A549 (cell line): Measurements from ENCODE around the gene MYO18B. TPM values are rescaled to one million over a fixed set of nuclear protein-coding genes. Genes with fewer than 3 reads are reported as not detected.
A peak's percentile ranks its signal among the peaks of the same experiment; 100 is the strongest.

Source experiments
- ATAC-seq, 2 experiments: fragments of 200-7000 bp in 1 of 2; fragments of >200 bp in 1 of 2; cut with Nextera tagmentation in 1 of 2; cut with Tn5 transposase in 1 of 2; 3 replicates each; pipeline versions ENCODE4 v1.8.0 to v1.9.1; 2018 to 2020; ENCODE audit warnings: mild to moderate bottlenecking in 1 of 2, moderate library complexity in 1 of 2
- CTCF ChIA-PET: fragments of 300-600 bp; sonication (Branson Sonifier 250); formaldehyde crosslinking; extraction: SDS; loops from one replicate; lab custom pipeline; 2021; ENCODE audit warnings: antibody characterized with exemption, inconsistent platforms; lab: Yijun Ruan, JAX
- POLR2A ChIA-PET: fragments of 350-600 bp; formaldehyde crosslinking; extraction: SDS; loops from one replicate; lab custom pipeline; 2021; ENCODE audit warnings: antibody characterized with exemption, inconsistent platforms; lab: Yijun Ruan, JAX
- DNase-seq, 2 experiments: peaks; one replicate each; pipeline versions ENCODE4 v3.0.0 to v3.0.0-alpha.2; 2011 to 2016; ENCODE audit warnings: low read depth in 1 of 2, low spot score in 1 of 2
- FAIRE-seq: peaks from 2 replicates; lab custom pipeline; 2011; peaks lifted over from hg19 to GRCh38; lab: Jason Lieb, UNC
- H3K27ac ChIP-seq, 2 experiments: fragments of >200 bp; sonication (Bioruptor Twin); formaldehyde crosslinking; 3 replicates each; pipeline ENCODE4 v1.5.1; 2016 to 2017
- H3K4me1 ChIP-seq: fragments of >200 bp; sonication (Bioruptor Twin); formaldehyde crosslinking; 3 replicates; pipeline ENCODE4 v1.6.1; 2016
- H3K4me2 ChIP-seq: fragments of >200 bp; sonication (Bioruptor Twin); formaldehyde crosslinking; 3 replicates; pipeline ENCODE4 v1.6.1; 2016
- H3K4me3 ChIP-seq: fragments of >200 bp; sonication (Bioruptor Twin); formaldehyde crosslinking; 3 replicates; pipeline ENCODE4 v1.5.1; 2016
- H3K9me3 ChIP-seq: fragments of >200 bp; sonication (Bioruptor Twin); formaldehyde crosslinking; 3 replicates; pipeline ENCODE4 v1.6.1; 2016
- CHD2 ChIP-seq: fragments of 150-350 bp; IDR thresholded peaks from 2 replicates; pipeline ENCODE4 v1.6.1; 2014; ENCODE audit warnings: low read length; ENCODE audit not compliant: partially characterized antibody
- EHF ChIP-seq: fragments of 250-450 bp; sonication (Bioruptor Pico); IDR thresholded peaks from 2 replicates; pipeline ENCODE4 v1.5.0; 2020; ENCODE audit warnings: mild to moderate bottlenecking
- EP300 ChIP-seq, 2 experiments: fragments of >200 bp; sonication (Bioruptor Twin); formaldehyde crosslinking; IDR thresholded peaks; 2 replicates in 1 of 2; 3 replicates in 1 of 2; pipeline ENCODE4 v1.6.1; 2016 to 2017
- FOSL2 ChIP-seq, 2 experiments: fragments of 450-650 bp in 1 of 2; fragments of >200 bp in 1 of 2; sonication (Bioruptor Twin) in 1 of 2; formaldehyde crosslinking; IDR thresholded peaks; 2 replicates each; pipeline versions ENCODE4 v1.5.0 to v1.6.1; 2016 to 2020; ENCODE audit warnings: mild to moderate bottlenecking in 1 of 2, moderate library complexity in 1 of 2
- HEYL ChIP-seq: fragments of 250-450 bp; sonication (Bioruptor Pico); IDR thresholded peaks from 2 replicates; pipeline ENCODE4 v1.8.0; 2021; ENCODE audit warnings: mild to moderate bottlenecking, moderate library complexity
- JUN ChIP-seq, 2 experiments: fragments of >200 bp; sonication (Bioruptor Twin); formaldehyde crosslinking; IDR thresholded peaks; 2 replicates in 1 of 2; 3 replicates in 1 of 2; pipeline ENCODE4 v1.6.1; 2016 to 2017
- JUNB ChIP-seq: fragments of >200 bp; sonication (Bioruptor Twin); formaldehyde crosslinking; IDR thresholded peaks from 2 replicates; pipeline ENCODE4 v1.6.1; 2016
- MAFK ChIP-seq: fragments of 450-650 bp; IDR thresholded peaks from 2 replicates; pipeline ENCODE4 v1.6.1; 2014; ENCODE audit not compliant: partially characterized antibody
- MAZ ChIP-seq: fragments of 150-350 bp; IDR thresholded peaks from 2 replicates; pipeline ENCODE4 v1.6.1; 2014; ENCODE audit warnings: antibody characterized with exemption, low read depth, low read length, borderline replicate concordance
- MYC ChIP-seq: IDR thresholded peaks from 2 replicates; pipeline ENCODE4 v1.6.1; 2012; ENCODE audit warnings: mild to moderate bottlenecking, inconsistent platforms, low read length, improper control_type of control experiment, borderline replicate concordance
- NPAS2 ChIP-seq: fragments of 250-450 bp; sonication (Bioruptor Pico); IDR thresholded peaks from 2 replicates; pipeline ENCODE4 v1.8.0; 2022; ENCODE audit warnings: mild to moderate bottlenecking, moderate library complexity, borderline replicate concordance
- POLR2AphosphoS2 ChIP-seq: conservative IDR thresholded peaks from 2 replicates; pipeline ENCODE4 v1.6.1; 2012; ENCODE audit warnings: low read length, improper control_type of control experiment, inconsistent platforms
- SREBF2 ChIP-seq: fragments of 450-650 bp; IDR thresholded peaks from 2 replicates; pipeline ENCODE4 v1.6.1; 2014; ENCODE audit warnings: mild to moderate bottlenecking, moderate library complexity
- TFCP2L1 ChIP-seq: fragments of 250-450 bp; sonication (Bioruptor Pico); IDR thresholded peaks from 2 replicates; pipeline ENCODE4 v1.5.0; 2021; ENCODE audit warnings: mild to moderate bottlenecking
- ZC3H11A ChIP-seq: fragments of 450-650 bp; IDR thresholded peaks from 2 replicates; pipeline ENCODE4 v1.6.1; 2014; ENCODE audit warnings: antibody characterized with exemption, mild to moderate bottlenecking
- ZSCAN20 ChIP-seq: fragments of 250-450 bp; sonication (Bioruptor Pico); IDR thresholded peaks from 2 replicates; pipeline ENCODE4 v1.8.0; 2022; ENCODE audit warnings: mild to moderate bottlenecking, moderate library complexity
- WGBS: methylation state at CpG from one replicate; pipeline ENCODE4 v1.1.6; 2017; ENCODE audit errors: missing lambda C conversion rate; 5-methylcytosine and 5-hydroxymethylcytosine counted together
- polyA plus RNA-seq, 4 experiments: library from polyadenylated mRNA; depleted of rRNA in 3 of 4; stranded (reverse); fragments of >200 nt; fragmentation: RNase III in 1 of 4; extraction: RNeasy Plus Mini Kit Qiagen cat#74134 plus additional on column Dnase treatment in 1 of 4; gene quantifications; 2 replicates in 3 of 4; 3 replicates in 1 of 4; pipeline ENCODE4 v1.2.3, GENCODE V29; 2011 to 2017
- TF ChIP-seq, protein P1 (sequence below): fragments of 200-600 bp; sonication (generic); IDR thresholded peaks from 2 replicates; pipeline ENCODE4 v1.6.1; 2016; ENCODE audit warnings: antibody characterized with exemption, mild to moderate bottlenecking, moderate library complexity

The MYO18B gene
- polyA plus RNA-seq, 2 of the 4 experiments (the other 2 are of a cell fraction) = 0.01 TPM

DNA sequence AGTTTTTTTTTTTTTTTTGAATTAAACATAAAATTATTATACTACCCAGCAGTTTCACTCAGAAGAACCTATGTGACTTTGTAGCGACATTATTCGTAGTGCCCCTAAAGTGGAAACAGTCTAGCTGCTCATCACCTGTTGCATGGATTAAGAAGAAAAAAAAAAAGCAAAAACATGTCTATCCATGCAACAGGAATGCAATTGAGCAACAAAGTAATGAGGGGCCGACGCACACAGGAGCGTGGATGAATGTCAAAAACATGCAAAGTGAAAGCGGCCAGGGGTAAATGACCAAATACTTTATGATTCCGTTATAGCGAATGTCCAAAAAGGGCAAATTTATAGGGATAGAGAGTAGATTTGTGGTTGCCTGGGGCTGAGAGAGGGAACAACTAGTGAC is 16.3 kb downstream of the MYO18B start:
- no peak for TF ChIP-seq ZSCAN20 (CRISPR knock-in tag)
- TF ChIP-seq MAZ = no peak
- TF ChIP-seq NPAS2 (CRISPR knock-in tag) = no peak
- no peak for TF ChIP-seq EHF
- TF ChIP-seq SREBF2 = no peak
- TF ChIP-seq MYC = no peak
- TF ChIP-seq, protein P1, sequence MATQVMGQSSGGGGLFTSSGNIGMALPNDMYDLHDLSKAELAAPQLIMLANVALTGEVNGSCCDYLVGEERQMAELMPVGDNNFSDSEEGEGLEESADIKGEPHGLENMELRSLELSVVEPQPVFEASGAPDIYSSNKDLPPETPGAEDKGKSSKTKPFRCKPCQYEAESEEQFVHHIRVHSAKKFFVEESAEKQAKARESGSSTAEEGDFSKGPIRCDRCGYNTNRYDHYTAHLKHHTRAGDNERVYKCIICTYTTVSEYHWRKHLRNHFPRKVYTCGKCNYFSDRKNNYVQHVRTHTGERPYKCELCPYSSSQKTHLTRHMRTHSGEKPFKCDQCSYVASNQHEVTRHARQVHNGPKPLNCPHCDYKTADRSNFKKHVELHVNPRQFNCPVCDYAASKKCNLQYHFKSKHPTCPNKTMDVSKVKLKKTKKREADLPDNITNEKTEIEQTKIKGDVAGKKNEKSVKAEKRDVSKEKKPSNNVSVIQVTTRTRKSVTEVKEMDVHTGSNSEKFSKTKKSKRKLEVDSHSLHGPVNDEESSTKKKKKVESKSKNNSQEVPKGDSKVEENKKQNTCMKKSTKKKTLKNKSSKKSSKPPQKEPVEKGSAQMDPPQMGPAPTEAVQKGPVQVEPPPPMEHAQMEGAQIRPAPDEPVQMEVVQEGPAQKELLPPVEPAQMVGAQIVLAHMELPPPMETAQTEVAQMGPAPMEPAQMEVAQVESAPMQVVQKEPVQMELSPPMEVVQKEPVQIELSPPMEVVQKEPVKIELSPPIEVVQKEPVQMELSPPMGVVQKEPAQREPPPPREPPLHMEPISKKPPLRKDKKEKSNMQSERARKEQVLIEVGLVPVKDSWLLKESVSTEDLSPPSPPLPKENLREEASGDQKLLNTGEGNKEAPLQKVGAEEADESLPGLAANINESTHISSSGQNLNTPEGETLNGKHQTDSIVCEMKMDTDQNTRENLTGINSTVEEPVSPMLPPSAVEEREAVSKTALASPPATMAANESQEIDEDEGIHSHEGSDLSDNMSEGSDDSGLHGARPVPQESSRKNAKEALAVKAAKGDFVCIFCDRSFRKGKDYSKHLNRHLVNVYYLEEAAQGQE = no peak
- TF ChIP-seq CHD2 = no peak
- TF ChIP-seq POLR2AphosphoS2 = no peak
- Histone ChIP-seq H3K4me1 (peaks cover 16% of the 10 kb centered on the region; the same call in 2 of the 3 replicates), H3K4me3 (no peak overlapping the region), H3K4me2 (no peak overlapping the region), H3K27ac (no peak overlapping the region; a peak in 1 of 6 replicates), H3K9me3 (no peaks in the 10 kb centered on the region)
- no peak for ATAC-seq
- ChIA-PET CTCF (interaction anchor here (6.1 kb wide), 1 partner anchor 14 kb away, joined by 31 read pairs; no protein-coding TSS in a partner anchor), POLR2A (no interaction called here)
- FAIRE-seq = no peak
- 95% methylated on average over 8 of the region's 8 CpGs for WGBS
- no peak for DNase-seq

DNA sequence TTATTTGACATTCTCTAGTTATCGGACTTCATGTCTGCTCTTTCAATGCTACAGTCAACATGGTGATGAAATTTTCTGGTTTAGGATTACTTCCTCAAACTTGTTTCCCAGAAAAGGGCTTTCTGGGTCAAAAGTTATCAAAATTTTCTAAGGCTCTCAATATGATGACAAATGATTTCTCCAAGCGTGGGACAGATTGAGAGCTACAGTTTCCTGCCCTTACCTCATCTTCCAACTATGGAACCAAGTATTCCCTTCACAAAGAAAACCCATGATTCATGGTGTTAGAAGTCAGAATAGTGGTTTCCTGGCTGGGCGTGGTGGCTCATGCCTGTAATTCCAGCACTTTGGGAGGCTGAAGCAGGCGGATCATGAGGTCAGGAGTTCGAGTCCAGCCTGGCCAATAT is 17.8 kb downstream of the MYO18B start:
- Histone ChIP-seq H3K4me2 (peak overlapping the region; percentile 42; the same call in 2 of the 3 replicates), H3K4me1 (peaks cover 12% of the 10 kb centered on the region; the same call in 2 of the 3 replicates), H3K4me3 (no peak overlapping the region), H3K27ac (peak overlapping the region; percentile 47 to 61; a peak in 5 of 6 replicates), H3K9me3 (no peaks in the 10 kb centered on the region)
- DNase-seq (peak; percentile 39 to 84), FAIRE-seq (no peak), ATAC-seq (peak; percentile 85 to 90)
- 0 out of 2 replicates have a peak, but pooled peaks have one; percentile 11 for TF ChIP-seq JUNB
- no peak for TF ChIP-seq FOSL2 (IDR thresholded peaks at IDR 0.05)
- TF ChIP-seq FOSL2 (CRISPR knock-in tag; IDR thresholded peaks at IDR 0.05) = peak; percentile 69
- TF ChIP-seq MAFK = peak; percentile 58
- TF ChIP-seq JUN (IDR thresholded peaks at IDR 0.05) = 0 out of 5 replicates have a peak, but pooled peaks of 1 of the 2 experiments have one; percentile 20
- 0 out of 5 replicates have a peak, but pooled peaks of 1 of the 2 experiments have one; percentile 21 for TF ChIP-seq EP300 (IDR thresholded peaks at IDR 0.05)
- no peak for TF ChIP-seq SREBF2
- TF ChIP-seq TFCP2L1 (CRISPR knock-in tag) = no peak
- ChIA-PET CTCF (interaction anchor here (0.8 to 6.1 kb wide), 3 partner anchors 13 to 215 kb away, joined by 3 to 31 read pairs (median 3); no protein-coding TSS in a partner anchor), POLR2A (interaction anchor here (0.6 kb wide), 1 partner anchor 28 kb away, joined by 5 read pairs; no protein-coding TSS in a partner anchor)
- WGBS = 5% methylated on average over 5 of the region's 5 CpGs

DNA sequence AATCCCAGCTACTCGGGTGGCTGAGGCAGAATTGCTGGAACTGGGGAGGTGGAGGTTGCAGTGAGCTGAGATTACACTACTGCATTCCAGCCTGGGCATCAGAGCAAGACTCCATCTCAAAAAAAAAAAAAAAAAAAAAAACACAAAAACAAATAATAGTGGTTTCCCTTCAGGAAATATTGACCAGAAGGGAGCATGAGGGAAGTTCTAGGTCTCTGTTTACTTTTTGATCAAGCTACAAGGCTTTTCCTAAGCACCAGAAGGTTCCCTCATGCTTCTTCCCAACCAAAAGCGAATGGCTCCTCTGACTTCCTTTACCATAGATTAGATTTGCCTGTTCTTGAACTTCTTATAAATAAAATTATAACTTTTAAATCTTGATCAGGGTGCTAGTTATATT is 18.3 kb downstream of the MYO18B start:
- Histone ChIP-seq H3K4me2 (peak overlapping the region; percentile 42; the same call in 2 of the 3 replicates), H3K4me1 (peaks cover 11% of the 10 kb centered on the region; the same call in 2 of the 3 replicates), H3K9me3 (no peaks in the 10 kb centered on the region), H3K27ac (peak overlapping the region; percentile 45 to 61; a peak in 4 of 6 replicates), H3K4me3 (no peak overlapping the region)
- ATAC-seq = no peak
- TF ChIP-seq HEYL (CRISPR knock-in tag) (no peak), JUNB (0 out of 2 replicates have a peak, but pooled peaks have one; percentile 8), CHD2 (no peak), ZC3H11A (no peak)
- FAIRE-seq = no peak
- ChIA-PET CTCF (interaction anchor here (0.8 to 6.1 kb wide), 3 partner anchors 12 to 216 kb away, joined by 3 to 31 read pairs (median 3); no protein-coding TSS in a partner anchor), POLR2A (no interaction called here)
- no peak for DNase-seq
- WGBS = 0% methylated on average over 2 of the region's 2 CpGs
